NCI-H446 (cell line): ENCODE measurements around the gene FAM20B.
"Not testable (repeated sequence)": the region's sequence is repeated elsewhere in the genome, so short reads cannot be mapped to it uniquely, and the experiment has no call there.

ENCODE experiments used
- DNase-seq, 2 experiments: peaks; one replicate each; lab custom pipeline; 2025; lab: John Stamatoyannopoulos, UW

FAM20B gene

GRCh38 chr1:179023946-179024650, 1.6 kb upstream of the FAM20B start:
- no peak for DNase-seq

GRCh38 chr1:179025975-179026812, 500 bp downstream of the FAM20B start:
- peak; percentile 59 to 87 for DNase-seq

- DNase-seq = no peak
Measured at GRCh38 chr1:179026813-179027669, 1.3 kb downstream of the FAM20B start.

DNA sequence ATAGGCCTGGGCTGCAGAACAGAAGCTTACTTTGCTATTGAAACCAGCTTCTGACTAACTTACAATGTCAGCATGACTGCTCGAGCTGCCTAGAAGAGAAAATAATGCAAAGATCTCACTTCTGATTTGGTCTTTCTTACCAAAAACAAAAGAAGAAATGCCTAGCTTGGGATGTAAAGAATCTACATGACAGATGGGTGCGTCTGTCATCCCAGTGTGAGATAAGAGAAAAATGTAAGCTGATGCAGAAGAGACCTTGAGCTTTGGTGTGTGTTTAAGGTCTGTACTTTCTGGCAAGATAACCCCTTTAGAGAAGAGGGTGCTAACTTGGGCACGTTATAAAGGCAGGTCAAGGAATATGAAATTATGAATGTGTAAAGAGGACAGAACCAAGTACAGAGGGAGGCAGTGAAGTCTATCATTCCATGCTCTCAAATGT, 3.6 kb downstream of the FAM20B start:
- no peak for DNase-seq

DNA sequence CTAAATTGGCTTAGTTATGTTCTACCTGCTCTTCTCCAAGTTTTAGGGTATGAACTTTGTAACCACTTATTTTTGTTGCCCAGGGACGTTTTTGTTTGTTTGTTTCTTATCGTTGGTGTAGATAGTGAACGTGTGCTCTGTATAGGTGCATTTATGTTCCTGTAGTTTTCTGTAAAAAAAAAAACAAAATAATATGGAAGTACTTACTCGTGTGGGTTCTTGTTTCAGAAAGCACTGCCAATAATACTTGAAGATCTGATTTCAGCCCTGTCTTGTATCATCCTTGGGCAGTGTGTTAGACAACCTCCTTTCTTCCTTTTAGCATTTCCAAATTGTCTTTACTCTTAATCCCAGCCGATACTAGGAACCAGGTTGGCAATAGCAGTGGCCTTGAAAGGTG, 4.4 kb downstream of the FAM20B start:
- DNase-seq = no peak

GRCh38 chr1:179030683-179031082, 5.0 kb downstream of the FAM20B start:
- no peak for DNase-seq

DNA sequence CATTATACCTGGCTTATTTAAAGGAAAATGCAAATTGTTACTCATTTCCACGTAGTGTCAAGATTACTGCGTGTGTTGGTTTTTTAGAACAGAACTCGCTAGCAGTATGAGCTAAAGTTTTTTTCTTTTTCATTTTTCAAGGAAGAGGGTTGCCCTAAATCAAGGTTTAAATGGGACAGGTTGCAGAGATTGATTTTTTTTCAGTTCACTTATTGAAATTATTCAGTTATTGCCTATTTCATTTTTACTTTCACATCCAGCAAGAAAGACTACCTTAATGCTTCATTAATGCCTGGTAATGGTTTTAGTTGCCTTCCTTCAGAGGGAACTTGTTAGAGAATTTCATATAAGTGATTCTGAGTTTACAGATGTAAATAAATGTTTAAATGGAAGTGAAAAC, 5.6 kb downstream of the FAM20B start:
- DNase-seq = no peak

- no peak for DNase-seq
Measured at GRCh38 chr1:179031855-179032513, 6.3 kb downstream of the FAM20B start.

DNA sequence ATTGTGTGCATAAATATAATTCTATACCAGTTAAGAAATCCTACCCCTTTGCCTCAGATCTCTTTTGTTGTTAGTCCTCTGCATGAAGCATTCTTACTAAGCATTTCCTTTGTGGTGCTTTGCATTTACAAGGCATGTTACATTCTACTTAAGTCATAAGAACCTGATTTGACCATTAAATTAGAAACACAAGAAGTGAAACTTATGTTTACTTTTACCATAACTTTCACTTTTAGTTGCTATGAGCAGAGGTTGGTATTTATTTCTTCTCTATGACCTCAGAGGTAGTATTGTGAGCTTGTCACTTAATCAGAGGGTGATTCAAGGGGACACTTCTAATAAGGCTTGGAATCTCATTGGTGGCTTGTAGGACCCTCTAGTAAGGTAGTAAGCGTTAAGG, 9.0 kb downstream of the FAM20B start:
- no peak for DNase-seq

DNA sequence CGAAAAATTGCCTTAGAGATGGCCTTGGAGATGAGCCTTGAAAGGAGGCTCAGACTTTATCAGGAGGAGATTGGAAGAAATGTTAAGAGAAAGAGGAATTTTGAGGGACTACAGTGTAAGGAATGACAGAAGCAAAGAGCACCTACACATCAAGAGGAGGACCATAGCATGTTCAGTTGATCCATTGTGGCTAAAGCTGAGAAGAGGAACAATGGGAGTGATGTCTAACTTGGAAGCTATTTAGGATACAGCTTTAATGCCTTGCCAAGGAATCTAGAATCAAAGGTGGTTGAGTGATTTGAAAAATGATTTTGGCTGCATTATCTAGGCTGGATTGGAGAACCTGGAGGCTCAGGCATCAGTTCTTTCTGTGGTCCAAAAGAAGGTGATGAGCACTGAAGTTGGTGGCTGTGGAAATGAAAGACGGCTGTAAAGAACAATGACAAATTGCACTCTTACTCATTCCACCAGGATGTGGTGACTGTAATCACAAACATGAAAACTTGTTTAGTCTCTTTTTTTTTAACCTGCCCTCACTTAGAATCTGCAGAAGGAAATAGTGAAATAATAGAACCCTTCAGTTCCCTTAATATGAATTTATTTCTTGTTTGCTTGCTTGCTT, 11.3 kb downstream of the FAM20B start:
- DNase-seq = no peak

DNA sequence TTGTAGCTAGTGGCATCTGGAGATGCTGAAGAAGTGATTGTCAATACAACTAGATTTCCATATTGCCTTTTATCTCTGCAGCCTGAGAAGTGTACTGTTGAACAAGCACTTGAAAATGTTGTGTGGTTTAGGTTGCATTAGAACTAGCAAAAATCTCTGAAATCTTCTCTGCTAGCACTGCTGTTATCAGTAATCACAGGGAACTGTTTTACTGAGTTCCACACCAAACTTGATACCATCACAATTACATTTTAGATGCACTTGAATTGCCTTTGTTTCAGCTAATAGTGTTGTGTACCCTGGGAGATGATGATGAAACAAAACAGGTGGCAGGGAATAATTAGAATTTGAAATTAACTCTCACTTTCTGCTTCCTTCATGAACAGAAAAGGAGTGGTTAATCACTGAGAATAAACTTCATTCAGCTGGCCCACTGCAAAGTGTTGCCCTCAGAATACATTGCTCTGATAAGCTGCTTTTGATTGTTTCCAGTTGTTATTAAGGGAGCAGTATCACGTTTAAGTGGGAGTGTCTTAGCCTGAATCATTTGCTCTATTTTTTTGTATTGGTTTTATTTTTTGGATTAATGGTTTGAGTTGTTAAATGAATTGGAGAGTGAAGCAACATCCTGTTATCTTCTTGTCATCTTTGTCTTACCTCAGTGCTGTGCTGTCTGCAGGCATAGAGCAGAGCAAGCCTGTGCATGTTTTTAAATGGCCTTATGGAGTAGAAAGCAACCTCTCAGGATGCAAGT, 13.0 kb downstream of the FAM20B start:
- DNase-seq = no peak

- DNase-seq = not testable (repeated sequence)
Measured at GRCh38 chr1:179039502-179040174, 13.9 kb downstream of the FAM20B start.

DNA sequence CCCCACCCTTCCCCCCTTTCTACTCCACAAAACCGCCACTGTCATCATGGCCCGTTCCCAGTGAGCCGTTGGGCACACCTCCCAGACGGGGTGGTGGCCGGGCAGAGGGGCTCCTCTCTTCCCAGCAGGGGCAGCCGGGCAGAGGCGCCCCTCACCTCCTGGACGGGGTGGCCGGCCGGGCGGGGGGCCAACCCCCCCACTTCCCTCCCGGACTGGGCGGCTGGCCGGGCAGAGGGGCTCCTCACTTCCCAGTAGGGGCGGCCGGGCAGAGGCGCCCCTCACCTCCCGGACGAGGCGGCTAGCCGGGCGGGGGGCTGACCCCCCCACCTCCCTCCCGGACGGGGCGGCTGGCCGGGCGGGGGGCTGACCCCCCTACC, 14.5 kb downstream of the FAM20B start:
- not testable (repeated sequence) for DNase-seq

- no peak for DNase-seq
Measured at GRCh38 chr1:179042087-179042486, 16.4 kb downstream of the FAM20B start.

DNA sequence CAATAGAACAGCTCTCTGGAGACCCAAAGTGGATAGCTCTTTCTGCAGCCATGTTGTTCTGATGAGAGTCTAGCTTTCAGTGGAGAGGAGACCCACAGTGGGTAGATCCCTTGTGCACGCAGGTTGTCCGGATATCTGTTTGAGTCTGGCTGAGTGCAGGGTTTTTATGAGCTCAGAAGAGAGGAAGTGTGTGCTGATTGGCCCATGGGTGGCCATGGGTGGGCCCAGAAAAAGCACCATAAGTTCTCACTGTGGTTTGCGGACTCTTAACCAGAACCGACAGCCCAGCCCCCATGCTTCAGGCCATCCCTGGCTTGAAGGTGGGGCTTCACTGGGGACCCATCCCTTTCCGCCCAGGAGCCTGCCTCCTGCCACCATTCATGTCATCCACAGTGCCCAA, 17.0 kb downstream of the FAM20B start:
- no peak for DNase-seq

DNA sequence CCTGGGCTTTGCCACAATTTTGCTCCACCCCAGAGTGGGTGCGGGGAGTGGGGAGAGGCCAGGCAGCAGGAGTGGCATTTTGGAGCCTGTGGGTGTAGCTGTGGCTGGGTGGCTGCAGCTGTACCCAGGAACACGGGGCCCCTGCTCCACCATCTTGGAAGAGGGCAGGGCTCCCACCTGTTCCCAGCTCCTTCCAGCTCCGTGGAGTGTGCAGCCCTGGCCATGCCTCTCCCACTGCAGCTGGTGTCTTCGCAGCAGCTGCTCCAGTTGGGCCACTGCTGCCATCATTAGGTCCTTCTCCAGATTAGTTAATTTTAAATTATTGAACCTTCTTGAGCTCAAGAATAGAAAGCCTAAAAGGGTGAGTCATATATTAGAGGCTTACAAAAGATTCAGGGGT, 17.6 kb downstream of the FAM20B start:
- DNase-seq = no peak

DNA sequence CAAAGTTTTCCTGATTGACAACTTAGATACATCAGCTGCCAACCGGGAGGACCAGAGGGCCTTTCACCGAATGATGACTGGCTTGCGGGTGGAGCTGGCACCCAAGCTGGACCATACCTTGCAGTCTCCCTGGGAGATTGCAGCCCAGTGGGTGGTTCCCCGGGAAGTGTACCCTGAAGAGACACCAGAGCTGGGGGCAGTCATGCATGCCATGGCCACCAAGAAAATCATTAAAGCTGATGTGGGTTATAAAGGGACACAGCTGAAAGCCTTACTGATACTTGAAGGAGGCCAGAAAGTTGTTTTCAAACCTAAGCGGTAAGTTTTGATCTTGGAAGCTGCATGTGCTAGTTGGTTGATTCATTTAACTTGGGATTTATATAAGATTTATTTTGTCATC, 18.2 kb downstream of the FAM20B start:
- DNase-seq = no peak

- DNase-seq = no peak
Measured at GRCh38 chr1:179046808-179047635, 21.3 kb downstream of the FAM20B start.

DNA sequence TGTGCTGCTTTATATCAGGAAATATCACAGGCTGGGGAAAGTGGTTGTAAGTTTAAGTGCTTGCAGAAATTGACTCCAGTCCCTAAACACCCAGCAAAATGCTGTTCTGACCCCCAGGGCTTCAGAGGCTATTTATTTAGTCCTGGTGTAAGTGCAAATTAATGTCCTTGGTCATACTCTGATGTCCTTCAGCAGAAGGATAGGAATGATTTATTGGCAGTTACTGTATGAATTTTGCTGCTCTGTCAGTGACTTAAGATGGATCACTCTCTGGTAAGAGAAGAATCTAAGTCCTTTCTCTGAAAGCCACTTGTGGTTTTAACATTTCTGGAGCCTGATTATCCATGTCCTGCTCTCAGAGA, 21.9 kb downstream of the FAM20B start:
- DNase-seq = no peak
